DMS153 (cell line): Measurements from ENCODE around the gene NINL.

Experiments
- DNase-seq: peaks from one replicate; lab custom pipeline; 2025; lab: John Stamatoyannopoulos, UW

Gene NINL

GRCh38 chr20:25408170-25408547 is 177.2 kb downstream of the NINL start:
- no peak for DNase-seq

- peak; percentile 73 for DNase-seq
These were observed 177.8 kb downstream of the NINL start, which contains the start of gene GINS1 for GRCh38 chr20:25407311-25408169. TSS of gene GINS1 (plus strand) at chr20:25407673. CDS start at chr20:25407821, 148 bp downstream.
